ENCODE results near the gene NT5M.
"Not testable (repeated sequence)": the region's sequence is repeated elsewhere in the genome, so short reads cannot be mapped to it uniquely, and the experiment has no call there.

NT5M gene

DNA sequence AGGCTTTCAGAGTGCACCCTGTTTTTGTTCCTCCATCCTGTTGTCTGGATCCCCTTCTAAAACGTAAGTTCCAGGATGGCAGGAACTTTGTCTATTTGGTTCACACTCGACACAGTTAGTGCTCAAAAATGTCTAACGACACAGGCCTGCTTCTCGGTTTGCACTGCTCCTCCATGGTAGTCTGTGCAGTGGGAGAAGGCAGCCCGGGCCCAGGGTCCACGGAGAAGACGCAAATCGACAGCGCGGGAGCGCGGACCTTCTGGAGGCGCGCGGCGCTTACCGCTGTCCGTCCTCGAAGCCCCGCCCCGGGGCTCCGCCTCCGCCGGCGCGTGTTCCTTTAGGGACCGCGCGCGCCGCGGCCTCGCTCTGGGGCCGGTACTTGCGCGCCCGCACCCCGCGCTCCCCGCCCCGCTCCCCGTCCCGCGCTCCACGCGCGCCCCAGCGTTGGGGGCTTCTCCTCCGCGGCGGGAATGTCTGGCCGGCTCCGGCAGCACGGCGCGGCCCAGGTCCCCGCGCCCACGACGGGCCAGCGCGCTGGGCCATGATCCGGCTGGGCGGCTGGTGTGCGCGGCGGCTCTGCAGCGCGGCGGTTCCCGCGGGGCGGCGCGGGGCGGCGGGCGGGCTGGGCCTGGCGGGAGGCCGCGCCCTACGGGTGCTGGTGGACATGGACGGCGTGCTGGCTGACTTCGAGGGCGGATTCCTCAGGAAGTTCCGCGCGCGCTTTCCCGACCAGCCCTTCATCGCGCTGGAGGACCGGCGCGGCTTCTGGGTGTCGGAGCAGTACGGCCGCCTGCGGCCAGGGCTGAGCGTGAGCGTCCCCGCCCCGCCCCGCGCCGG, at the start of gene NT5M:
NT5M (plus strand) TSS at position 364 of the 837 bp plus-strand sequence; CDS start at position 542, 178 bp downstream.
- DNase-seq (ENCODE audit: low read depth in 3 of 3, low spot score in 1 of 3): peak in 1 of 3 donors; percentile 58

DNA sequence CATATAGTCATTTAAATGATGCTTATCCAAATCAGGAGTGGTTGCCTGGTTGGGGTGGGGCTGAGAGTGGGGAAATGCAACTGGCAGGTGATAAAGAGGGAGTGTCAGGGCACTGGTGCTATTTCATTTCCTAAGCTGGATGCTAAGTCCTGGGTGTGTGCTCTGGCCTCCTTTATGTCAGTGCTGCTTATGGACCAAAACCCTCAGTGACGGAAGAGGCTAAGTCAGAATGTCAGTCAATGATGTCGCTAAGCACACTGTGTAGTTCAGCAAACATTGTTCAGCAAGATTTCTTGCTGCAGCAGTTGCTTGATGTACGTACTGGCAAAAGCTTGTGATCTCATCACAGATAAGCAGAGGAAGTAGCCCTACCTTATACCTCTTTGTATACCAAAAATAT, 49.8 kb upstream of the NT5M start:
- no peak for DNase-seq (ENCODE audit: low read depth in 3 of 3, low spot score in 1 of 3)

DNA sequence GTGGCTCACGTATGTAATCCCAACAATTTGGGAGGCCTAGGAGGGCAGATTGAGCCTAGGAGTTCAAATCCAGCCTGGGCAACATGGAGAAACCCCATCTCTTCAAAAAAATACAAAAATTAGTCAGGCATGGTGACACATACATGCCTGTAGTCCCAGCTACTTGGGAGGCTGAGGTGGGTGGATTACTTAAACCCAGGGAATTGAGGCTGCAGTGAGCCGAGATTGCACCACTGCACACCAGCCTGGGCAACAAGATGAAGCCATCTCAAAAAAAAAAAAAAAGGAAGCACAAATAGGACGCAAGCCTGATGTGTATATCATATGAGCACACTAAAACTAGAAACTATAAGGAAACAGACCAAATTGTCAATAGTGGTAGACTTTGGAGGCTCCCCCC, 49.1 kb upstream of the NT5M start:
- no peak for DNase-seq (ENCODE audit: low read depth in 3 of 3, low spot score in 1 of 3)

DNA sequence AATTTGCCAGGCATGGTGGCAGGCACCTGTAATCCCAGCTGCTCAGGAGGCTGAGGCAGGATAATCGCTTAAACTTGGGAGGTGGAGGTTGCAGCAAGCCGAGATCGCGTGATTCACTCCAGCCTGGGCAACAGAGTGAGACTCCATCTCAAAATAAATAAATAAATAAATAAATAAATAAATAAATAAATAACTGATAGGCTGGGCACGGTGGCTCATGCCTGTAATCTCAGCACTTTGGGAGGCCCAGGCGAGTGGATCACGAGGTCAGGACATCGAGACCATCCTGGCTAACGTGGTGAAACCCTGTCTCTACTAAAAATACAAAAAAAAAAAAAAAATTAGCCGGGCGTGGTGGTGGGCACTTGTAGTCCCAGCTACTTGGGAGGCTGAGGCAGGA, 47.5 kb upstream of the NT5M start:
- DNase-seq (ENCODE audit: low read depth in 3 of 3, low spot score in 1 of 3): not testable (repeated sequence)

DNA sequence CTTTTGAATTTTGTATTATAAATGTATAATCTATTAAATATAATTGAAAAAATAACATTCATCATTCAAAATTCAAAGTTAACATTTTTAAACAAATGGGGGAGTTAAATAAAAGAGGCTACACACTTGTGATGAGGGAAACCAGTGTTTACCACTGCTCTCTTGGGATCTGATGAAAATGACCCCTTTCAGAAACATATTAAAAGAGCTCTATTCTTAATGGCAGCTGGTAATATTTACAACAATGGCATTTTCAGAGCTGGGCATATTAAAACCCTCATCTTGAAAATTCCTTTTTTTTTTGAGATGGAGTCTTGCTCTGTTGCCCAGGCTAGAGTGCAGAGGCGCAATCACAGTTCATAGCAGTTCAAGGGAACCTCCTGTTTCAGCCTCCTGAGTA, 46.9 kb upstream of the NT5M start:
- no peak for DNase-seq (ENCODE audit: low read depth in 3 of 3, low spot score in 1 of 3)

DNA sequence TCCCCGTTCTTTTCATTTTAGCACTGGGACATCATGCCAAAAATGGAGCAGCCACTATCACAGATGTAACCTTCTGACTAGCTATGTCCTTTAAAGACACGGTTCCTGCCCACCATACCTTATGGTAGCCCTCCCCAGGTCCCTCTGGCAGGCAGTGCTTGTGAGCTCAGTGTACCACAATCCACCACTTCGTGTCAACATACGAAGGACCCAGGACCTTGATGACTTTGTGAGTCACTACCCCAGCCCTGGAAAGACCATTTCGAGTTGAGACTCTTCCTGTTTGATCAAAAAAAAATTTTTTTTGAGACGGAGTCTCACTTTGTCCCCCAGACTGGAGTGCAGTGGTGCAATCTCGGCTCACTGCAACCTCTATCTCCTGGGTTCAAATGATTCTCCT, 45.2 kb upstream of the NT5M start:
- no peak for DNase-seq (ENCODE audit: low read depth in 3 of 3, low spot score in 1 of 3)

DNA sequence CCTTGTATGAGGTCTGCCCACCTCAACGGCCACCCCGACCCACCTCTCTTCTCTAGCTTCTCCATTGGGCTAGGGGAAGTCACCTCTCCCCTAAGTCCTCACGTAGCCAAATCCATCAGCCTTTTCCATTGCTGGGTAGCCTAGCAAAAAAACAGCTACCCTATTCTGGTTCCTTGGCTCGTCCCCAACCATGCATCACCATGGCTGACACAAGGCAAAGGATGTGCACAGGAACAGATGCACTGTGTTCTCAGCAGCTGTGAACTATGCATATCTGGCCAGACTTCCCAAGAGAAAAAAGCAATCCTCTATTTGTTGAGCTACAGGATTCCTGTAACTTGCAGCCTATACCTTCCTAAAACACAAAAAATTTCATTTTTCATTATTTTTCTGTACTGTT, 44.2 kb upstream of the NT5M start:
- no peak for DNase-seq (ENCODE audit: low read depth in 3 of 3, low spot score in 1 of 3)

DNA sequence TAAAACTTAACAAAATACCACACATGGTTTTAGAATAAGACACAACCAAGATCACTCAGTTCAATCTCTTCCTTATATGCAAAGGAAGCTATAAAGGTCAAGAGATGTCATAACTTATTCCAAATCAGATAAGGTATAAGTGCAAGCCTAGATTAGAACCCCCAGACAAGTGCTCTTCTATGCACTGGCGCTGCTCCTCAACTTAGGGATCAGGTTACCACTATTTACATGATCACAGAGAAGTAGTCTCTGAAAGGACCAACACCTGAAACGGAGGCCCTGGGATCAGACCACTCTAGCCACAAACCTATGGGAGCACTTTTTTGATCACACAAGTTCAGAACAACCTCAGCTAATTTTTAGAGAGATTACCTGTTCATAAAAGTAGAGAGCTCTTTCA, 38.7 kb upstream of the NT5M start:
- no peak for DNase-seq (ENCODE audit: low read depth in 3 of 3, low spot score in 1 of 3)

DNA sequence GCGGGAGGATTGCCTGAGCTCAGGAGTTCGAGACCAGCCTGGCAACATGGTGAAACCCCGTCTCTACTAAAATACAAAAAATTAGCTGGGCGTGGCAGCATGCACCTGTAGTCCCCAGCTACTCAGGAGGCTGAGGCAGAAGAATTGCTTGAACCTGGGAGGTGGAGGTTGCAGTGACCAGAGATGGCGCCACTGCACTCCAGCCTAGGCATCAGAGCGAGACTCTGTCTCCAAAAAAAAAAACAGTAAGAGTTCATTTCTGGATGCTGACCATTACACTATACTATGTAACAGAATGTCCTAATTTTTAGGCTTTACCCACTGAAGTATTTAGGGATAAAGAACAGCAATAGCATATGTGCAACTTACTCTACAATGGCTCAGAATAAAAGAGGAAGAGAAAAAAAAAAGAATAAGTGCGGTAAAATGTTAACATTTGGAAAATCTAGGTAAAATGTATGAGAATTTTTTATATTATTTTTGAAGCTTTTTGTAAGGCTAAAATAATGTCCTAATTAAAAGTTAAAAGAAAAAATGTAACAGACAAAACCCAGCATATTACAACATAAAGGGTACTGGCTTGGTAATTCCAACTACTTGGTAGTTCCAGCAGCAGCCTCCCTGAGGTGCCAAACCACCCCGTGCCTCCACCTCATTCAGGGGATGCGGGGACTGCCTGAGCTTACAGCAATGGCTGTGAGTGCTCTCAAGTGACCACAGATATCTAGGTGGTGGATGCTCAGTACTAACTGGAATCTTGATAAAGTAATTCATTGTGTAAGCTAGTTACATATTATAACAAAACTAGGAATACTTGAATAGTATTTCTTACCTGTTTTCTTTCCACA, 33.0 kb upstream of the NT5M start:
- DNase-seq (ENCODE audit: low read depth in 3 of 3, low spot score in 1 of 3): no peak

DNA sequence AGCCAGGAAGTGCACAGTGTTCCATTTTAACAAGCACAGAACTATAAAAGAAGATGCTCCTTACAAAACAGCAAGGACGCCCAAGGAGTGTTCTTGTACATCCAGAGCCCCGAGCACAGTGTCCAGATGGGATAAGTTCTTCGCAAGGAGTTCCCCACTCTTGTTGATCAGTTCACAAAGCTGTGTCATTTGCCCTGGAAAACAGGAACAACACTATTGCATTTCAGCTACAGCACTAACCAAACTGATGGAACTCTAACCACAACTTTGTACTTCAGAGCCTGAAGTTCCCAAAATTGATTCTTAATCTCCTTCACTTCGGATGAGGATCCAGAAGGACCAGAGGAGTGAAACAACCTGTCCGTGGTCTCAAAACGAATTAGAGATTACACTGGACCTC, 27.2 kb upstream of the NT5M start:
- no peak for DNase-seq (ENCODE audit: low read depth in 3 of 3, low spot score in 1 of 3)

DNA sequence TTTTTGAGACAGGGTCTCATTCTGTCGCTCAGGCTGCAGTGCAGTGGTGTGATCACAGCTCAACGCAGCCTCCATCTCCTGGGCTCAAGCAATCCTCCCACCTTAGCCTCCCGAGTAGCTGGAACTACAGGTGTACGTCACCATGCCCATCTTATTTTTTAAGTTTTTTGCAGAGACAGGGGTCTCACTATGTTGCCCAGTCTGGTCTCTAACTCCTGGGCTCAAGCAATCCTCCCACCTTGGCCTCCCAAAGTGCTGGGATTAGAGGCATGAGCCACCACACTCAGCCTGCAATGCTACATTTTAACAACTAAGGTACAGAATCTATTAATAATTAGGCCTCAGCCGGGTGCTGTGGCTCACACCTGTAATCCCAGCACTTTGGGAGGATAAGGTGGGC, 25.7 kb upstream of the NT5M start:
- not testable (repeated sequence) for DNase-seq (ENCODE audit: low read depth in 3 of 3, low spot score in 1 of 3)

DNA sequence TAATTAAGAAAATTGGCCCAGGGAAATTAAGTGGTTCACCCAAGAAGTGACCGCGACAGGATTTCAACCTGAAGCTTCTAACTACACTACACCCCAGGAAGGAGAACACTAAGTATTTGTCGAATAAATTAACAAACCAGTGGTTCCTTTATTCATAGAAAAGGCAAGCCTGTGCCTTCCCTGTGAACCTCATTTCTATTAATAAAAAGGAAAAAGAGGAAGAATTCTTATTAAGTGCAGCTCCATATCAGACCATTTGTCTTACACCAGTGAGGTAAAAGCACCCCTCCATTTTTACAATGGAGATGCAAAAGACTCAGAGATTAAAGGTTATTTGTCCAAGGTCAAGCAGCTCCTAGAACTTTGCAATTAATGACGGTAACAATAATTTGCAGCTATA, 23.9 kb upstream of the NT5M start:
- no peak for DNase-seq (ENCODE audit: low read depth in 3 of 3, low spot score in 1 of 3)

DNA sequence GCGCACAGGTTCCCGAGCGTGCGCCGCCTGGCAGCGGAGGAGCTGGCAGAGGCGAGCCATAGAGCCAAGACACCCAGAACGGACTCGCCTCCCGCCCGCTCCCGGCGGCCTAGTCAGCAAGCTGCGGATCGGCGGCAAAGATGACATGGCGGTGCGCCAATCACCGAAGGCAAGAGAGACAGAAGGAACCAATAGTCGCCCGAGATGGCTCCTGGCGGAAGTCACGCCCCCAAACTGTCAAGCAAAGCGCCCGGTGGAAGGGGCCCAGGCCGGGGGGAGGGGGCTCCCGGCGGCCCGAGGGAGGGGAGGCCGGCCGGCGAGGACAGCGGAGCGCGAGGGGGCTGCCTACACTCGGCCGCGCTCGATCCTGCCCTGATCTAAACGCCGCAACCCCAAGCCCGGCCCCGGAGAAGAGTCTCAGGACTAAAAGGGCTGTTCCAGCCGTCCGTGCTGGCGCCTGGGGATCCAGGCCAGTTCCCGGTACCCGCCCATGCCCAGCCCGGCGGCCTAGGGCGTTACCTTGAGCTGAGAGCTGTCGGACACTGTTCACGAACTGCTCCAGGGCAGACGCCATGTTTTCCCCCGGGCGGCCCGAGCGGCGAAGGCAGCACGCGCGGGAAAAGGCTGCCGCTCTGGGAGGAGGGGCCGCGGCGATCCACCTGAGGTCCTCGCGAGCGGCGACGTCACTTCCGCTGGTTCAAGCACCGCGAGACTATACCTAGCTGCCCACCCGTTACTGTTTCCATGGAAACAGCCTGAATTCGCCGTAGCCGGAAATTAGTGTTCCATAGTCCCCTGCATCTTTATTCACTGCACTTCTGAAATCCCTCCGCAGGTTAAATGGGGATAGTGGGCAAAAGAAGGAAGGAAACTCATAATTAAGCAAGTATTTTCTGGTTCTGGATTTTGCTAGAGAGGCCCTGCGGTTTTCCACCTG, 22.3 kb upstream of the NT5M start, which contains the start of gene COPS3:
COPS3 (minus strand) TSS at position 634 of the 937 bp plus-strand sequence; CDS start at position 574, 60 bp downstream.
- DNase-seq (ENCODE audit: low read depth in 3 of 3, low spot score in 1 of 3): peak; percentile 86 to 90 (median 89)

DNA sequence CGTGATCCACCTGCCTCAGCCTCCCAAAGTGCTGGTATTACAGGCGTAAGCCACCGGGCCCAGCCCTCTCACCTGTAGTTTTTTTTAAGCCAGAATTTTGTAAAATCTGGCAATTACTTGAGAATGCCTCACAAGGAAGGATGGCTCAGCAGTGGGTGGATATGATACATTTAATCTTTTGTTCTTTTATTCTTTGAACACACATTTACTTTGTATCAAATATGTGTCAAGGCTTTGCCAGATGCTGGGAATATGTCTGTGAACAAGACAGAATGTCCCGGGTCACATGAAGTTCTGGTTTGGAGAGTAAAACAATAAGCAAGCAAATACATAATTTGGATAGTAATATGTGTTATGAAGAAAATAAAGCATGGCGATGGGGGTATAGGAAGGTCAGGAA, 17.2 kb upstream of the NT5M start:
- DNase-seq (ENCODE audit: low read depth in 3 of 3, low spot score in 1 of 3): no peak

DNA sequence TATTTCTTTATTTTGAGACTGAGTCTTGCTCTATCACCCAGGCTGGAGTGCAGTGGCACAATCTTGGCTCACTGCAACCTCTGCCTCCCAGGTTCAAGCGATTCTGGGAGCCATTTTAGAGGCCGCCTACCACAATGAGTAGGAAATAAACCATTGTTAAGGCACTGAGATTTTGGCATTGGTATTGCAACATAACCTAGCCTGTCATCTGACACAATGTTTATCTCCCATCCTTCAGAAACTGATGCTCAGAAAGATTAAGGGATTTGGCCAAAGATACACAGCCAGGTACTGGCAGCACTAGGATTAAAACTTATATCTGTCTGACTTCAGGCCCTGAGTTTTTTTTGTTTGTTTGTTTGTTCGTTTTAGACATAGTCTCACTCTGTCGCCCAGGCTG, 14.1 kb upstream of the NT5M start:
- no peak for DNase-seq (ENCODE audit: low read depth in 3 of 3, low spot score in 1 of 3)

DNA sequence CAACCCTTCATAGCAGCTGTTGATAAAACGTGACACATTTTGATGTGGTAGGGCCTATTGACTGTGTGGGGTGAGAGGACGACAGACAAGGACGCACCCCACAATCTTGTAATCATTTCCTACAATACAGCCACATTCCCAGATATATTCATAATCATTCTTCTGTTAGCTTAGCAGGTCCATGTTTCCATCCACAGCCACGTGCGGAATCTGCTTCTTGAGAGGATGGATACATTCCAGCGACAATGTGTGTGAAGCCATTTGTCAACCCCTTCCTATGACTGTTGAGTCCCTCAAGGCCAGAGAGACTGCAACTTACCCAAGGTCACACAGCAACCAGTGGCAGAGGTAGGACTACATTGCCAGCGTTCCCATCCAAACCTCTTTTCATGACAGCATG, 13.5 kb upstream of the NT5M start:
- DNase-seq (ENCODE audit: low read depth in 3 of 3, low spot score in 1 of 3): no peak

DNA sequence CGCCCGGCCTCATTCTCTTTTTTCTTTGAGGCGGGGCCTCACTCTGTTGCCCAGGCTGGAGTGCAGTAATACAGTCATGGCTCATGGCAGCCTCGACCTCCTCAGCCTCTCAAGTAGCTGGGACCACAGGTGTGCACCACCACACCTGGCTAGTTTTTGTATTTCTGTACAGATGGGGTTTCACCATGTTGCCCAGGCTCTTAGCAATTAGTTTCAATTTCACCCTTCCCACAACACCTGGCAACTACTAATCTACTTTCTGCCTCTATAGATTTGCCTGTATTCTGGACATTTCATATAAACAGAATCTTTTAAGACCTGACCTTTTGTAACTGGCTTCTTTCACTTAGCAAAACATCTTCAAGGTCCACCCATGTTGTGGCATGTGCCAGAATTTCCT, 8.0 kb upstream of the NT5M start:
- no peak for DNase-seq (ENCODE audit: low read depth in 3 of 3, low spot score in 1 of 3)

DNA sequence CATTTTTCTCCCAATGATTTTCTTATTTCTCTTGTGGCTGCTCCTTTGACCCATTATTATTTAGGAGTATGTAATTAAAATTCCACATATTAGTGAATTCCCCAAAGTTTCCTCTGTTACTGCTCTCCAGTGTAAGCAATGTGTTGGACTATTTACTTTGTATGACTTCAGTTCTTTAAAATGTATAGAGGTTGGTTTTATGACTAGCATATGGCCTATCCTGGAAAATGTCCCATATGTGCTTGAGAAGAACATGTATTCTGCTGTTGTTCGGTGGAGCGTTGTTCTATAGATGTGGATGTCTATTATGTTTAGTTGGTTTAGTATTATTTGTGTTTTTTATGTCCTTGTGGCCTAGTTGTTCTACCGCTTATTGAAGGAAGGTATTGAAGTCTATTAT, 6.0 kb upstream of the NT5M start:
- DNase-seq (ENCODE audit: low read depth in 3 of 3, low spot score in 1 of 3): no peak

DNA sequence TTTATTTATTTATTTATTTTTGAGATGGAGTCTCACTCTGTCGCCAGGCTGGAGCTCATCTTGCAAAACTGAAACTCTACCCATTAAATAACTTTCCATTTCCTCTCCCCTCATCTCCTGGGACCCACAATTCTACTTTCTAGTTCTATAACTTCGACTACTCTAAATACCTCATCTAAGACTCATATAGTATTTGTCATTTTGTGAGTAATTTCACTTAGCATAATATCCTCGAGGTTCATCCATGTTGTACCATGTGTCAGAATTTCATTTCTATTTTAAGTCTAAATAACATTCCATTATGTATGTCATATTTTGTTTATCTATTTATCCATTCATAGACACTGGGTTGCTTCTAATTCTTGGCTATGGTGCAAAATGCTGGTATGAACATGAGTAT, 5.1 kb upstream of the NT5M start:
- no peak for DNase-seq (ENCODE audit: low read depth in 3 of 3, low spot score in 1 of 3)

DNA sequence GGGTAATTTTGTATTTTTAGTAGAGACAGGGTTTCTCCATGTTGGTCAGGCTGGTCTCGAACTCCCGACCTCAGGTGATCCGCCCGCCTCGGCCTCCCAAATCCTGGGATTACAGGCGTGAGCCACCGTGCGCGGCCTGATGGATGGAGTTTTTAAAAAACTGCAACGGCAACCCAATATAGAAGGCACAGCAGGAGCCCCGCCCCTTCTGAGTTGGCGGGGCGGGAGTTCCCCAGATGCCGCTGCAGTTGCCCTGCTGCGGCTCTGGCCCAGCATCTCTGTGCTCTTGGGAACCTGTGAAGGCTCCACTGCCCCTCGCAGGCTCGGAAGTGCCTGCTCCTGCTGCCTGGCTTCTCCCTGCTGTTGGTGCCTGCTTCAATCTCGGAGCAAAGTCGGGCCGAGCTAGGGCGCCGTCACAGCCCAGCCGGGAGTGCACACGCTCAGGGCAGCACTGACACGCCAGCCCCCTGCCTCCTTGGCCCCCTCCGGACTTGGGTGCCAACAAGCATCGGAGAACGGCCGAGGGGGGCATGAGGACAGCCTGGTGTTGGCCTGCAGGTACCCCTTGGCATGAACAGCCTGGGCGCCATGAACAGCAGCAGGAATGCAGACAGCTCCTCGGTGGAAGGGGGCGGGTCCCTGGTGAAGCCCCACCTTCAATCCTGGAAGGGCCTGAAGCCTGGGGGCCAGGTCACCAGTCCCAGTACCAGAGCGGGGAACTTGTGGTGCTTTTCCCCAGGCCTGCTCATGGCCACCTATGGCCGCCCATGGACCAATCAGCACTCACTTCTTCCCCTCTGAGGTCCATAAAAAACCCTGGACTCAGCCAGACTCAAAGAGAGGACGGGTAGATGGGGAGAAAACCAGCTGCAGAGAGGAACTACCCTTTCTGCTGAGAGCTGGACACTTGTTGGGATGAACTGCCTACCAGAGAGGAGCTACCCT, 2.3 kb upstream of the NT5M start:
- DNase-seq (ENCODE audit: low read depth in 3 of 3, low spot score in 1 of 3): peak in 2 of 3 donors; percentile 24 to 49
